Daoy (cell line): ENCODE data around the gene SLC10A4. TPM values are rescaled to one million over a fixed set of nuclear protein-coding genes. Genes with fewer than 3 reads are reported as not detected.

Source experiments
- DNase-seq: peaks from one replicate; pipeline ENCODE4 v3.0.0-alpha.2; 2015; ENCODE audit warnings: low read depth
- total RNA-seq: library from RNA; depleted of rRNA; stranded (reverse); fragments of >200 nt; shearing (Covaris generic); gene quantifications from 2 replicates; pipeline ENCODE4 v1.2.3, GENCODE V29; 2014; rRNA removed

The SLC10A4 gene
- total RNA-seq, 1 experiment from 2014 or later, result 0.23 TPM

DNA sequence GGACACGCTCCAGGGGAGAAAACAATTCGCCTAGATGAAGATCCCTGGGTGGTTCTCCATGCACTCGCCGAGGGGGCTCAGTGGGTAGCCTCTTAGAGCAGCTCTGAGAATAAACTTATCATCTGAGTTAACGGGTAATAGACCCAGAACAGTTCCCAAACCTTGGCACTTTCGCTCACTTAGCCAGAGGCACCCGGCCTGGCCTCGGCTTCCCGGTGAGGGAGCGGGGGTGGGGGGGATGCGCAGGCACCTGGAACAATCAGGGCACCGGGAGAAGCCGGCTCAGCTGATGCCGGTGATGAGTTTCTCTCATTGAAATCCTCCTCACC lies 6.5 kb downstream of the SLC10A4 start:
- DNase-seq, result no peak

DNA sequence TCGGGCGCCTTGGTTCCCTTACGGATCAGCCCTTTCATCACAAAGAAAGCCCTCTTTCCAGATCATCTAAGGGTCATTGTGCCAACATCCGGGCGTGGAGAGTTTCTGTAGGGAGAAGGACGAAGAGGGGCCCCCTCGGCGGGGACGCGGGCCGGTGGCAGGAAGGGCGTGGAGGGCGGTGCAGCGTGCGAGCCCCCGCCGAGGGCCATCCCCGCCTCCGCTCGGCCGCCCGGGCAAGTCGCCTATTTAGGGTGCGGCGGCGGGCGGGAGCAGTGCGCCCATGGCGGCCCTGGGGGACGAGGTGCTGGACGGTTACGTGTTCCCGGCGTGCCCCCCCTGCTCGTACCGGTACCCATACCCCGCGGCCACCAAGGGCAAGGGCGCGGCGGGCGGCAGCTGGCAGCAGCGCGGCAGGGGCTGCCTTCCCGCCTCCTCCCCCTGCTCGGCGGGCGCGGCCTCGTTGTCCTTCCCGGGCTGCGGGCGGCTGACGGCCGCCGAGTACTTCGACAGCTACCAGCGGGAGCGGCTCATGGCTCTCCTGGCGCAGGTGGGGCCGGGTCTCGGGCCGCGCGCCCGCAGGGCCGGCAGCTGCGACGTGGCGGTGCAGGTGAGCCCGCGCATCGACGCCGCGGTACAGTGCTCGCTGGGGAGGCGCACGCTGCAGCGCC lies 7.0 kb downstream of the SLC10A4 start, which contains the start of gene ZAR1:
ZAR1 (plus strand) TSS at position 241 of the 668 bp plus-strand sequence; CDS start at position 281, 40 bp downstream.
- DNase-seq, result peak; percentile 20

DNA sequence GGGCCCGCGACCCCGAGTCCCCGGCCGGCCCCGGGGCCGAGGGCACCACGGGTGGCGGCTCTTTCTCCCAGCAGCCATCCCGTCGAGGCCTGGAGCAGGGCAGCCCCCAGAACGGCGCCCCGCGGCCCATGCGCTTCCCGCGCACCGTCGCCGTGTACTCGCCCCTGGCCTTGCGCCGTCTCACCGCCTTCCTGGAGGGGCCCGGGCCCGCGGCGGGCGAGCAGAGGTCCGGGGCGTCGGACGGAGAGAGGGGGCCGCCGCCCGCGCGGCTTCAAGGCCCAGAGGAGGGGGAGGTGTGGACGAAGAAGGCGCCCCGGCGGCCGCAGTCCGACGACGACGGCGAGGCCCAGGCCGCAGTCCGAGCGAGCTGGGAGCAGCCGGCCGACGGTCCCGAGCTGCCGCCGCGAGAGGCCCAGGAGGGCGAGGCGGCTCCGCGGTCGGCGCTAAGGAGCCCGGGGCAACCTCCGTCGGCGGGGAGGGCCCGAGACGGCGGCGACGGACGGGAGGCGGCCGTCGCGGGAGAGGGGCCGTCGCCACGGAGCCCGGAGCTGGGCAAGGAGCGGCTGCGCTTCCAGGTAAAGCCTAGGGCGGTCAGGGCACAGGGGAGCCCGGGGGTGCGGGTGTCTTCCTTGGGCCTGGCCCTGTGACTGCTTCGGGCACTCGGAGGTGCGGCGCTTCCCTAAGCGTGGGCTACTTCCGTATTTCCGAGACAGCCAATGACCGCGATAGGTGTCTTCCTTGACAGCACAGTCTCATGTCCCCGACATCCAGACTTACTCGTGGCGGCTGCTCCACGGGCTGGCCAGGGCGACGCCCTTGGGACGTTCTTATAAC lies 7.8 kb downstream of the SLC10A4 start:
- no peak for DNase-seq

DNA sequence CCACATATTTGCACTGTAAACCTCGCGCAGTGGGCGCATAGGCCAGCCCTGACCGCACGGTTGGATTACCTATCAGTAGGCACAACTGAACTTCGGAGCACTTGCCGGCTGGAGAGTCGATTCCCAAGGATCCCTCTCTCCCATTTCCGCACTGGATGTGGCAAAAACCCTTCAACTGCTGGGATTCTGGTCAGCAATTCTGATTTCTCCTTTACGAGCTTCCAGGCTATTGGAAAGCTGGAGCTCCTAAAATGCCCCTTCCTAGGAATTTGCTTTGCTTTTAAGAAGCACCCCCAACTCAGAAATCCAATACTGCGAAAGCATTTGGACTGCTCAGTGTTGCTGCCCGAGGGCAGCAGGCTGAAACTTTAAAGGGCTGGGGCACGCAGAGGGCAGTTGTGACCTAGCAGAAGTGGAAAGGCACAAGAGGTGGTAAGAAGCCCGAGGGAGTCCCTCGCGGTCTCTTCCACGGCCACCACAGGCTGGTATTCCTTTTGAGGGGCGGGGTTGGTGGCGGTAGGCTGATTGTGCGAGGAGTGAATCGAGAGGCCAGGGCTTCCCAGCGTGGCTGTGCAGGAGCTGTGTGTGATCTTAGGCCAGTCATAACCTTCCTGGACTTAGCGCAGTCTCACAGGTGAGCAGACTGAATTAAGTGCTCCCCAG lies 8.5 kb downstream of the SLC10A4 start:
- no peak for DNase-seq

DNA sequence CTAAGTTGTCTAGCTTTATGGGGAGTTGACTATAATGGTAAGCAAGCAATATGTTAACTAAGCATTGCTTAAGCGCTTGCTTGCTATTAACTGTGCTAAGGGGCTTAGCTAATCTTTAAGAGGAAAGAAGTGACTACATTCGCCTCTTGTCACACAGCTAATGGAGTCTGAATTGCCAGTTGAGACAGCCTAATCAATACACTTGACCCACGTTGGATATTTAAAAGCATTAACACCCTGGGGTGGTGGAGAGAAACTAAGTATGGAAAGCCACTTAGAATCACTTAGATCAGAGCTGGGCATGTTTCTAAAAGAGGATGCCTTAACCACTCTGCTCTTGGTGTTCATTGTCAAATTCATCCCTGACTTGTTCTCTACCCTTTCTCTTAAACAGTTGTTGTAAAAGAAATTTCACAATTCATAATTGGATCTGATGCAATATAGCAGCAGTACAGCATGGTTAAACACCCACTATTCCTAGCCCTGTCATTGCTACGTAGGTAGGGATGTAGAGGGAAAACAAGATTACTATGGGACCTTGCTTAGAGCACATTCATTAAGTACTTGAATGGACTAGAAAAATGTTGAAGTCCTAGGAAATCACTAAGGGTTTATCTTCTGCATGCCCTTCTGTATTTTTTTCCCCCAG lies 10.4 kb downstream of the SLC10A4 start:
- DNase-seq, result no peak

DNA sequence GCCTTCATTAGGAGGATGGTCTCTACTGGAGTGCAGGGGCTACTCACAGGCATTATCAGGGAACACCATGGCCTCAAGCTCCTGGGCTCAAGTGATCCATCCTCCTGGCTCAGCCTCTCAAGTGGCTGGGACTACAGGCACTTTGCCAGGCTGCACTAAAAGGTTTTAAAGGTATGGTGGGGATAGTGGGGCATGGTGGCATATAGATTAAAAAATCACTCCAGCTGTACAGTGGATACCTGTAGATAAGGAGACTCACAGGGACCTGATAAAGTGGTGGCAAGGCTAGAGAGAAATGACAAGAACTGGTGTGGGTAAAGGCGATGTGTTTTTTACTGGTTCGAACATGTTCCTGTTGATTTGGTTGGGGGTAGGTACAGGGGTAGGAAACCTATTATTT lies 12.8 kb downstream of the SLC10A4 start:
- no peak for DNase-seq

DNA sequence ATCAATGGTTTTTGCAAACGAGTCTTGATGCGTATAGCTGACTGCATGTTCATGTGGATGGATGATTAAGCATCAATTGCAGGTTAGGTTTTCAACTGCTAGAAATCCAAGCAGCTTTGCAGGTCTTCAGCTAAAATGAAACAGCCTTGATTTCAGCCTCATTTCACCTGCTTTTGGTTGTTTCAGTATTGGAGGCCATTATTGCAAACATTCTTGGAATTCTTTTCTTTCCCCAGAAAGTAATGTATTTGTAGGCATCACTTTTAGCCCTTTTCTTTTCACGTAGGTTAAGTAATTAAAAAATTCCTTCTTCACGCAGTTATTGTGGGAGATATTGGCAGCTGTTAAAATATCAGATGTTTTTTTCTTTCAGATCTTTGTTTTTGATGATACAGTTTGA lies 15.8 kb downstream of the SLC10A4 start:
- DNase-seq, result no peak

DNA sequence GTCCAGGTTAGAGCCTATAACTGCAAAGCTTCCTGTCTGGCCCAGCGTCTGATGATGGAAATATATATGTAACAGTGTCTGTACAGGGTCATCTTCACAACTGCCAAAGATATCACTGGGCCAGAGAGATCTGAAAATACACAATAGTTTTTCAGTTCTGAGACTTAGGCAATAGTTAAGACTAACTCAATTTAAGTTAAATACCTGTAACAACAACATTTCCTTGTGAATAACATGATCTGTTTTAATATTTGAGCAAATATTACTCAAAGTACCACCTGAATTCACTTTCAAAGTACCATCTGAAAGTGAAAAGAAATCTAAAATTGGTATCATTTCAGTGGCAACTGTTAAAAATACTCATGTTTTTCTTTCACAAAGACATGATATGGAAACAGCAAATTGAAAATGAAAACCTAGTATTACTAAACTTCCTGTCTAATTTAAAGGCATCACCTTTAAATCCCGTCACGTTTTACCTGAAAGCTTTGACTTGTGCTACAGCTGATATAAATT lies 16.5 kb downstream of the SLC10A4 start:
- no peak for DNase-seq

DNA sequence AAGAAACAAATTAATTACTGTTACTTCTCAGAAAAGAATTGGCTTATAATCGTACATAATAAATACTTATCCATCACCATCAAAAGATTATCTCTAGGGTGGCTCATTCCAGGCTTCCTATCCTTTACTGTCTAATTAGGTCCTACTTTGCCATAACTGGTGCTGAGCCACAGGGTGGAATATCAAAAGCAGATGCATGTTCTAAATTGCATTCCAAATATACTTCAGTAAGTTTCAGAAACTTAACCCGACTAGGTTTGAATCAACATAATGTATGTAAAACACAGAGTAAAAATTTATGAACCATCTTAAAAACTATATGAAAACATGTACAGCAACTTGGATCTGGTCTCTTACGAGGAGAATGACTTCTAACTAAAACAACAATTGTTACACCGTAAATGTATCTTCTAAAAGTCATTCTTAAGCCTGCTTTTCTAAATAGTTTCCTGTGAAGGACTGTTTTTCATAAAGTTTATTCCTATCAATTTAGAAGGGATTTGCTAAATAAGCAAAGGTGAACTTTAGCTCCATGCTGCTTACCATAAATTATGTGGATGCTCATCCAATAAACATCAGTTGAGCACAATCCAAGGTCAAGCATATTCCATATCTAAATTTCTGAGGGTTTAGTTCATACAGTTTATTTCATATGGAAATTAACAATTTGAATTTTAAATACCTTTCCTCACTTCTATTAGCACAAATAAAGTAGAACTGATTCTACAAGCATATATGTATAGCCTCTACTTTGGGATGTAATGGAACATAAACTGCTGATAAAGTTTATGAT lies 20.3 kb downstream of the SLC10A4 start:
- DNase-seq, result no peak

DNA sequence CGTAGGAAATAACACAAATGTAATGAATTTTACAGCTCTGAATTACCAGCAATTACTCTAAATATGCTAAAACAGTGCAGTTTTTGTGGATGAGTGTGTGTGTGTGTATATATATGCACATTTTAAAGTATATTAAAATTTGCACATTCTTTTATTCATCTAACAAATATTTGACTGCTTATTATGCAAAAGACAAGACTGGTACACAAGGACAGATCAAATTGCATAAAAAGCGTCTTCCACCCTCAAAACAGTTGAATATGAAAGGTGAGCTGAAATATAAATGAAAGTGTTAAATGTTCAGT lies 20.8 kb downstream of the SLC10A4 start:
- DNase-seq, result no peak

DNA sequence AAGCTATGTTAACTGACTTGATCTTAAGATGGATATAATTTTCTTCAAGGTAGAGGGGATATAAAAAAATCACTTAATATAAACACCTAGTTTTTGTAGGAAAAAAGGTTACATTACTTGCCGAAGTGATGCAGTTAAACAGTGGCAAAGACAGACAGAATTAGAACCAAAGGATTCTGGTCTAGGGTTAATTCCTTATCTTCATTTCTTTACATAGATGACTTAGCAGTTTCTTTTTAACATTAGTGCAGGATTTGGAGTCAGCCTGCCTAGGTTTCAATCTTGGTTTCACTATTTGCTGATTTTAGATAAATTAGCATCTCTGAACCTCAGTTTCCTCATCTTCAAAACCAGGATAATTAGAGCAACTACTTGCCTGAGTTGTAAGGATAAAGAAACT lies 21.2 kb downstream of the SLC10A4 start:
- no peak for DNase-seq

DNA sequence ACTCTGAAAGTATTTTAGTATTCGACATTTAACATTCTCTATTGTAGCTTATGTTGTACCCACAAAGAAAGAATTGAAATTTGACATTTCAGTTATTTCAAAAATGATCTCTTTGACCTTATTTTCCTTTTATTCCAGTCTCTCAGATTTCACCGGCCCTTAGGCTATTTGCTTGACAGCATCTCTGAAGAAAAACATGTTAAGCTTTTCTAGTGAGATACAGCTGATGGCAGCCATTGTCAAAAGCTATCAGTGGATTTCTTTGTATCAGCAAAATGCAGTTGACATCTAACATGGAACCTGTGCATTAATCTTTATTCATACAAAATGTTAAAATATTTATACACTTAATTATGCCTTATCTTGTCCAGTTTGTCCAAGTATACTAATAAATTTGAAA lies 23.6 kb downstream of the SLC10A4 start:
- no peak for DNase-seq

DNA sequence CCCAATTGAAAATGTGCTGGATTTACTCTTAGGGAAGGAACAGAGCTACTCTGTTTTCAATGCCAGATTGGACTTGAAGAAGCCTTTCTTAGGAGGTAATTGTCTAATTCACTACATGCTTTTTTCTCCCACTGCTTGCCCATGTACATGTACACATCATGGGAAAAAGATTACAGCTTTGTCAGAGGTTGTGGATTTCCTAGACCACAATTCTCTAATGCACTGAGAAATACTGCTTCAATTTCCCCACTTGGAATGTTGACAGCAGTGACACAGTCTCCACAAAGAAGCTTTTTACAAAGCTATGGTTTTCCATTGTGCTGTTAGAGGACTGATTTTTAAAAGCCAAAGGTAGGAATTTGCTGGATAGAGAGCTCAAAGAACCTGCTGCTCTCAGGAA lies 26.4 kb downstream of the SLC10A4 start:
- DNase-seq, result no peak

DNA sequence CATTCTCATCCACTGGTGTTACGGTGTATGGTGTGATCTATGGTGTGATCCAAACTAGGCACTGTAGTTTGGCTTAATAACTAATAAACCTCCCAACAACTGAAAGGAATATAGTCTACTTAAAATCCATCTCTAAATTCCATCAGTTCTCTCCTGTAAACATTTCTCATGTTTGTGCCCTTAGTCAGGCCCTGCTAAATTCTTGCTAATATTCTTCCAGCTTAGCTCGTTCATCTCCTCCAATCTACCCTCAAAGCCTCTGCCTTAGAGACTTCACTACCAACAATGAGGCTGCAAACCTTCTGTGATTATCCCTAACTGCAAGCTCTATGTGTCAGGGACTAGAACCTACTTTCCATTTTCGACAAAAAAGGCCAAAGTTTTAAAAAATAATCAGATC lies 35.0 kb downstream of the SLC10A4 start:
- no peak for DNase-seq

DNA sequence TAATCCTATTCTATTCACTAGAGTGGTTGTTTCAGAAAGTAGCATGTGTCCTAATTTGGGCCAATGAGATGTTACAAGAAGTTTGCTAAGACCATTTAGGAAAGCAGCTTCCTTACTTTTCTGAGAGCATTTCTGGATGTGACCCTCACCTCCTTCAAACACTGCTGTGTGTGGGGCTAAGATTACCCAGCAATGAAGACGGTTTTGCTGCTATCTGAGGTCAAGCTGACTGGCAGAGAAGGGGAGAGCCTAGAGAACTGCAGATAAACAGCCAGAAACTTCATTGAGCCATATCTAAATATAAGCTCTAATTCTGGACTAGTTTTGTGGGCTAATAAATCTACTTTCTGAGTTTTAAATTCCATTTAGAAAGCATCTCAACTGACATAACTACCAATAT lies 43.3 kb downstream of the SLC10A4 start:
- DNase-seq, result no peak

DNA sequence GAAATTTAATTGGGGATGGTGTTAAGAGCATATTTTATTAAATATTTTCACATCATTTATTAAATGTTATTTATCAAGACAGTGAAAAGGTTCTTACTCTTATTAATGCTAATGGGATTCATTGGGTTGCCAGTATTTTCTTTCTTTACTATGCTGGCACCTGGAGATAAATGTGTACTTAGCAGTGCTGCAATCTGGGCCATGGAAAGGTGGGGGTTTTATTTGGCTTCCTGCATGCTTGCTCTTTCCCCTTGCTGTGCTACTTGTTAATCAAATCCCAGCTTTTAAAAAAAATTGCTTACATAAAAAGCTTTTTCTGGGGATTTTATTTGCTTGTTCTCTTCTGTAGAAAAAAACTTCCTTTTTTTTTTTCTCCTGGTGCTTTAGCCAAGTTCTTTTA lies 55.2 kb downstream of the SLC10A4 start:
- DNase-seq, result no peak

Other genes with a start within 250 kb of the SLC10A4 start
- gene TEC, start 213.5 kb upstream of the SLC10A4 start, total RNA-seq, result 0.23 and 0.24 TPM in 2 replicates
- gene SLAIN2, start 141.8 kb upstream of the SLC10A4 start, total RNA-seq, result 25.8 and 28.7 TPM in 2 replicates
- gene ZAR1, start 6.9 kb downstream of the SLC10A4 start, total RNA-seq, result 0.11 TPM in 1 of 2 replicates, not detected in the other